Osteocyte (in vitro differentiated cells): ENCODE data around the gene SCFD2. TPM values are rescaled to one million over a fixed set of nuclear protein-coding genes. Genes with fewer than 3 reads are reported as not detected.

Source experiments
- DNase-seq: peaks from one replicate; pipeline ENCODE4 v3.0.0; 2021; ENCODE audit warnings: mixed read lengths; ENCODE audit not compliant: unreplicated experiment; ENCODE audit errors: extremely low spot score
- H3K27ac Mint-ChIP-seq: one replicate; pipeline ENCODE4 v1.8.0; 2021; ENCODE audit warnings: mild to moderate bottlenecking, mixed read lengths; ENCODE audit not compliant: unreplicated experiment
- H3K27me3 Mint-ChIP-seq: one replicate; pipeline ENCODE4 v1.8.0; 2021; ENCODE audit warnings: mixed read lengths; ENCODE audit not compliant: unreplicated experiment
- H3K36me3 Mint-ChIP-seq: one replicate; pipeline ENCODE4 v1.8.0; 2021; ENCODE audit warnings: mixed read lengths; ENCODE audit not compliant: unreplicated experiment
- H3K4me1 Mint-ChIP-seq: one replicate; pipeline ENCODE4 v1.8.0; 2021; ENCODE audit warnings: mixed read lengths; ENCODE audit not compliant: unreplicated experiment
- H3K4me3 Mint-ChIP-seq: one replicate; pipeline ENCODE4 v1.8.0; 2021; ENCODE audit warnings: mild to moderate bottlenecking, moderate library complexity, mixed read lengths; ENCODE audit not compliant: unreplicated experiment
- H3K9me3 Mint-ChIP-seq: one replicate; pipeline ENCODE4 v1.8.0; 2021; ENCODE audit warnings: mixed read lengths; ENCODE audit not compliant: unreplicated experiment
- CTCF ChIP-seq: fragments of 200-600 bp; sonication (generic); IDR thresholded peaks from 2 replicates; pipeline ENCODE4 v1.5.0; 2021; ENCODE audit warnings: antibody characterized with exemption, mild to moderate bottlenecking, moderate library complexity
- total RNA-seq: library from RNA; stranded (reverse); gene quantifications from 2 replicates; pipeline ENCODE4 v1.2.1, GENCODE V29; 2021

The SCFD2 gene
- total RNA-seq, 1 donor from 2014 or later = 14.0 TPM

GRCh38 chr4:53004497-53005148, 361.2 kb downstream of the SCFD2 start:
- no peaks in the 10 kb centered on the region for H3K9me3 Mint-ChIP-seq
- no peak for TF ChIP-seq CTCF
- no peak for DNase-seq
- H3K27me3 Mint-ChIP-seq = no peaks in the 10 kb centered on the region
- H3K27ac Mint-ChIP-seq = no peak overlapping the region
- no peaks in the 10 kb centered on the region for H3K36me3 Mint-ChIP-seq
- H3K4me1 Mint-ChIP-seq = no peaks in the 10 kb centered on the region
- no peak overlapping the region for H3K4me3 Mint-ChIP-seq

- Mint-ChIP-seq H3K27ac (no peak overlapping the region), H3K9me3 (no peaks in the 10 kb centered on the region), H3K4me3 (no peak overlapping the region), H3K4me1 (no peaks in the 10 kb centered on the region), H3K36me3 (no peaks in the 10 kb centered on the region), H3K27me3 (no peaks in the 10 kb centered on the region)
- TF ChIP-seq CTCF = no peak
- DNase-seq = no peak
Measured at GRCh38 chr4:53003959-53004358, 361.9 kb downstream of the SCFD2 start.

GRCh38 chr4:53000560-53000959, 365.3 kb downstream of the SCFD2 start:
- no peak overlapping the region for H3K4me3 Mint-ChIP-seq
- no peak for DNase-seq
- H3K36me3 Mint-ChIP-seq = no peaks in the 10 kb centered on the region
- H3K27me3 Mint-ChIP-seq = no peaks in the 10 kb centered on the region
- TF ChIP-seq CTCF = no peak
- peaks cover 18% of the 10 kb centered on the region for H3K4me1 Mint-ChIP-seq
- no peak overlapping the region for H3K27ac Mint-ChIP-seq
- H3K9me3 Mint-ChIP-seq = no peaks in the 10 kb centered on the region

- H3K4me1 Mint-ChIP-seq = peaks cover 18% of the 10 kb centered on the region
- no peak for TF ChIP-seq CTCF
- no peak overlapping the region for H3K27ac Mint-ChIP-seq
- H3K36me3 Mint-ChIP-seq = no peaks in the 10 kb centered on the region
- H3K4me3 Mint-ChIP-seq = no peak overlapping the region
- no peaks in the 10 kb centered on the region for H3K27me3 Mint-ChIP-seq
- H3K9me3 Mint-ChIP-seq = no peaks in the 10 kb centered on the region
- DNase-seq = no peak
Measured at GRCh38 chr4:52999626-53000025, 366.2 kb downstream of the SCFD2 start.

GRCh38 chr4:52998413-52998812, 367.4 kb downstream of the SCFD2 start:
- Mint-ChIP-seq H3K4me1 (peaks cover 18% of the 10 kb centered on the region), H3K27ac (no peak overlapping the region), H3K4me3 (no peak overlapping the region), H3K36me3 (no peaks in the 10 kb centered on the region), H3K9me3 (no peaks in the 10 kb centered on the region), H3K27me3 (no peaks in the 10 kb centered on the region)
- DNase-seq = no peak
- no peak for TF ChIP-seq CTCF
